ENCODE measurements around the gene DDR2.

The DDR2 gene

DNA sequence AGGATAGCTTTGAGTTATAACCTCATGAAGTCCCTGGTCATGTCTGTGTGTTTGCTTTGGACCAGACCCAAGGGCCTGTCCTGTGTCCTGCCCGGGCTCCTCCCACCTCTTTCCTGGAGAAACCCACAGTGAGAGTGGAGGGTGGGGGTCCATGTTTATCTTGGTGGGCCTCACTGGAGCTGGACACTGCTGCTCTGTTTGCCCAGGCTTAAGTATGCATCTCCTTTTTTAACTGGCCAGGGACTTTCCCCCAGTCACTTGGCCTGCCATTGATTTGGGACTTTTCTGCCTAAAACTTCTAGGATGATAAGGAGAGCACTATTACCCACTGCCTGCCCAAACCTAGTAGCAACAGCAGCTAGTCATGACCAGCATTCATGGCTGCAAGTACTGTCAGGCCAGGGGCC is 49.8 kb downstream of the DDR2 start:
- TF ChIP-seq, protein P1, sequence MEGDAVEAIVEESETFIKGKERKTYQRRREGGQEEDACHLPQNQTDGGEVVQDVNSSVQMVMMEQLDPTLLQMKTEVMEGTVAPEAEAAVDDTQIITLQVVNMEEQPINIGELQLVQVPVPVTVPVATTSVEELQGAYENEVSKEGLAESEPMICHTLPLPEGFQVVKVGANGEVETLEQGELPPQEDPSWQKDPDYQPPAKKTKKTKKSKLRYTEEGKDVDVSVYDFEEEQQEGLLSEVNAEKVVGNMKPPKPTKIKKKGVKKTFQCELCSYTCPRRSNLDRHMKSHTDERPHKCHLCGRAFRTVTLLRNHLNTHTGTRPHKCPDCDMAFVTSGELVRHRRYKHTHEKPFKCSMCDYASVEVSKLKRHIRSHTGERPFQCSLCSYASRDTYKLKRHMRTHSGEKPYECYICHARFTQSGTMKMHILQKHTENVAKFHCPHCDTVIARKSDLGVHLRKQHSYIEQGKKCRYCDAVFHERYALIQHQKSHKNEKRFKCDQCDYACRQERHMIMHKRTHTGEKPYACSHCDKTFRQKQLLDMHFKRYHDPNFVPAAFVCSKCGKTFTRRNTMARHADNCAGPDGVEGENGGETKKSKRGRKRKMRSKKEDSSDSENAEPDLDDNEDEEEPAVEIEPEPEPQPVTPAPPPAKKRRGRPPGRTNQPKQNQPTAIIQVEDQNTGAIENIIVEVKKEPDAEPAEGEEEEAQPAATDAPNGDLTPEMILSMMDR (IDR thresholded peaks at IDR 0.05), result no peak

- TF ChIP-seq, protein P1 (IDR thresholded peaks at IDR 0.05), result no peak
Measured at GRCh38 chr1:162687870-162688269, 55.6 kb downstream of the DDR2 start.

GRCh38 chr1:162688521-162688920 is 56.3 kb downstream of the DDR2 start:
- TF ChIP-seq, protein P1 (IDR thresholded peaks at IDR 0.05), result no peak

DNA sequence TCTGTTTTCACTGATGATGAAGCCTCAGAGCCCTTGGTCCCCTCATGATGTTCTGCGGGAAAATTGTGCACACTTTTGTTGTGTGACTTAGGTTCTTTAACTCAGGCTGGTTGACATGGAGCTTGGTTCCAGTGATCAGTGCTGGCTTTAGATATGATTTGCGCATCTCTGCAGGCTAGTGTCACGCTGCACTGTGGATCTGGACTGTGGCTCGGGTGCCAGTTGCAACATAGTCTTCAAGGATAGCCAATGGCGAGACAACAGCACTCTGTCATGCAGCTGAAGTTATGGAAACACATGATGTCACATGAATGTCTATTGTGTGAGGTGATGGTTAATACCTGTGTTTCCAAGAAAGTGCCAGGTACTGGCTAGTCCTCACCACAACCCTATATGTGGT is 56.7 kb downstream of the DDR2 start:
- TF ChIP-seq, protein P1 (IDR thresholded peaks at IDR 0.05), result no peak

DNA sequence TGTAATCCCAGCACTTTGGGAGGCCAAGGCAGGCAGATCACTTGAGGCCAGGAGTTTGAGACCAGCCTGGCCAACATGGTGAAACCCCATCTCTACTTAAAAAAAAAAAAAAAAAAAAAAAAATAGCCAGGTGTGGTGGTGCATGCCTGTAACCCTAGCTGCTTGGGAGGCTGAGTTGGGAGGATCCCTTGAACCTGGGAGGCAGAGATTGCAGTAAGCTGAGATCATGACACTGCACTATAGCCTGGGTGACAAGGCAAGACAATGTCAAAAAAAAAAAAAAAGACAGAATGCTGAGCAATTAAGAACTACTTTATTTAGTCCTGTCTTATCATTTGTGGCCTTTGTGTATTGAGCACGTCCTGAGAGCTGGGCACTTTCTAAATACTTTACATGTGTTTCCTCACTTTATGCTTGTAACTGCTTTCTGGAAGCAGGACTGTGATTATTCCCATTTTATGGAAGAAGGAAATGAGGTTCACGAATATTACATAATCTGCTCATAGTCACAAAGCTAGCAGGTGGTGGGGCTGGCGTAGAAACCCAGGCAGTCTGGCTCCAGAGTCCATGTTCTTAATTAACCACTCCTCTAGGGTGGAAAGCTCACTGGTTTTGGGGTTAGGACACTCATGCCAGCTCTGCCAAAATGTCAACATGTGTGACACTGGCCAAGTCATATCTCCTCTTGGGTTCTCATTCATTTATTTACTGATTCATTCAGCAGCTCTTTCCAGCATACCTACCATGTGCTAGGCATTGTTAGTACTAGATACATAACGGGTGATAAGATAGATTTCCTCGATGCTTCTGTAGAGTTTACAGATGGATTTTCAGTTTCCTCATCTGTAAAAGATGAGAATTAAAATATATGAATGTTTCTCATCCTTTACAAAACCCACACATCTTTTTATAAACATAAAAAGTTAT is 57.7 kb downstream of the DDR2 start:
- TF ChIP-seq, protein P1 (IDR thresholded peaks at IDR 0.05), result no peak

GRCh38 chr1:162690672-162691434 is 58.6 kb downstream of the DDR2 start:
- TF ChIP-seq, protein P1 (IDR thresholded peaks at IDR 0.05), result no peak

- TF ChIP-seq, protein P1 (IDR thresholded peaks at IDR 0.05), result no peak
Measured at GRCh38 chr1:162691999-162692575, 59.8 kb downstream of the DDR2 start.

All from LNCAP (cell line).